IPS DF 4.7 (cell line): Measurements from ENCODE around the gene TSPAN18.

Experiments used
- DNase-seq: peaks from one replicate; pipeline ENCODE4 v3.0.0-alpha.2; 2013; ENCODE audit warnings: low spot score; ENCODE audit errors: extremely low read depth

TSPAN18 gene

GRCh38 chr11:44777209-44778194 is 50.7 kb downstream of the TSPAN18 start:
- DNase-seq, result no peak

GRCh38 chr11:44778195-44779100 is 51.7 kb downstream of the TSPAN18 start:
- DNase-seq, result no peak

DNA sequence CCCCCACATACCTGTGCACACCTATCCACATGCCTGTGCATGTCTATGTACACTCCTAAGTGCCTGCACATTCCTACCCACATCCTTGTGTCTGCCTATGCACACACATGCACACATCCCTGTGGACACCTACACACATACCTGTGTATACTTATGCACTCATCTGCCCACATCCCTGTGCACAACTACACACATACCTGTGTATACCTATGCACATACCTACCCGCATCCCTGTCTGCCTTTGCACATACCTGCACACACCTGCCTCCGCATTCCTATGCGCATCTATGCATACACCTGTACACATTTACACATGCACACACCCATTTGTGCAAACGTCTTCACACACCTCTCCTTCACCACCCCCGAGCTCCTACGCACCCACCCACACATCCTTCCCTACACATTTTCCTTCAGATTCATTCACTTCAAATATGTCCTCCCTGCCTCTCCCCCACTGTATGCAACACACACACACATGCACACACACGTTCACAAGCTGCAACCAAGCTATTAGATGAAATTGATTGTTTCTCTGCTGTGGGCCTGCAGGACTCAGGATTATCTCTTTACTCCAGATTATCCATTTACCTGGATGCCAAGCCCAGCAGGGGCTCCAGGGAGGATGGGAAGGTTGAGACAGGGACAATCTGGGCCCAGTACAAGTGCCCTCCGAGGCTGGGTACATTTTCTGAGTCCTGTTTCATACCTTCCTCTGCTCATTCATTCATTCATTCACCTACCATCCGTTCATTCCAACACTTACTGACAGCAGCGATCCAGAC is 53.2 kb downstream of the TSPAN18 start:
- DNase-seq, result no peak

- DNase-seq, result no peak
Measured at GRCh38 chr11:44780940-44781631, 54.3 kb downstream of the TSPAN18 start.

- DNase-seq, result no peak
Measured at GRCh38 chr11:44781655-44782054, 54.9 kb downstream of the TSPAN18 start.

GRCh38 chr11:44782478-44782877 is 55.7 kb downstream of the TSPAN18 start:
- DNase-seq, result no peak

DNA sequence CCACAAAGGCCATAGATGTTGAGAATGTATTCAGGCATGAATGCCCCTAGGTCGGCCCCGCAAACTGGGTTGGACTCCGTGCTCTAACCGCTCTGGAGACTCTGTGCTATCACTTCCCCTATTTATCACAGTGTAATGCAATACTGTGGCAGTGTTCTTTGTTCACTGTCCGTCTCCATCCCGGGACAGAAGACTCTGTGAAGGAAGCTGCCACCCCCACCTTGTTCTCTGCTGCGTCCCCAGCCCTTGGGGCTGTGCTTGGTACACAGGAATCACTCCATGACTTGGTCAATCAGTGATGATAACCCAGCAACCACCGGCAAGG is 57.6 kb downstream of the TSPAN18 start:
- no peak for DNase-seq

DNA sequence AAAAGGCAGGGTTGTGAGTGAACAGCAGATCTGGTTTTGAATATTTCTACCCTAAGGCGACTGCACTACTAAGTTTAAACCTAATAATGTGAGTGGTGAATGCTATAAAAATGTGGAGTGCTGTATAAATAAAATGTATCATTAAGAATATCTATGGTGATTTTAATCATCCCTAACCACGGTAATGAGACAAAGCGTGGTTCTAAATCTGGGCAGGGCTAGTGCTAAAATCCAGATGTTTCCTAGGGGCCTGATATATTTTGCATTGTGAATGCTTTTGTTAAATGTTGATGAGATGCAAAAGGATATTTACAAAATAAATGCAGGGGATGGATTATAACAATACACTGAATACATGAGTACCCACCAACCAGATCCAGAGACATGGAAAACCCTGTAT is 58.1 kb downstream of the TSPAN18 start:
- no peak for DNase-seq

DNA sequence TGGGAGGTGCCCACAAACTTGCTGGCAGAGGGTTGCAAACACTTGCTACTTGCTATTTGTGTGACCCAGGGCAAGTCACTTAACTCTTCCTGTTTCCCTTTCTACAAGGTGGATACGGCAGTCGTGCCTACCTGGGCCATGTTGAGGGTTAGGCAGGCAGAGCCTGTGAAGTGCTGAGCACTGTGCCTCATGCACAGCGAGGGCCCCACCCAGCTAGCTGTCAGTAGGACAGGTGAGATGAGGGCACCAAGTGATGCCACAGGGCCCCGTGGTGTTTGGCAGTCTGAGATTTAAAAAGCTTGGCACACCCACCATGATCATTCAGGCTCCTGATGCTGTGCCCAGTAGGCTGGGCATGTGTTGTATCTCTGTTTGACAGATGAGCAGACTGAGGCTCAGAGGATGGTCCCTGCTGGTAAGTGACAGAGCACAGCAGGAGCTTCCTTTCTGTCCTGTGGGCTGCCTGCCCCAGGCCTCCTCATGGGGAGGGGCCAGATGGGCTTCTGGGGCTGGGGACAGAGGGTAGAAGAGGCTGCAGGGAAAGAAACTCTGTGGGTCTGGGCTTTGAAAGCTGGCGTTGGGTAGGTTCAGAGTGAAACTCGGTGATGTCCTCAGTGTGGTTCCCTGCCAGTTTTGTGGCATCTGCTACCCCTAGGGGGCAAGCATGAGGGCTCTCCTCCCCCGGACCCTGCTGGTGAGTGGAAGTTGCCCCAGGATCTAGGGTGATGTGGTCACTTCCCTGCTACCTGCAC is 59.3 kb downstream of the TSPAN18 start:
- no peak for DNase-seq

DNA sequence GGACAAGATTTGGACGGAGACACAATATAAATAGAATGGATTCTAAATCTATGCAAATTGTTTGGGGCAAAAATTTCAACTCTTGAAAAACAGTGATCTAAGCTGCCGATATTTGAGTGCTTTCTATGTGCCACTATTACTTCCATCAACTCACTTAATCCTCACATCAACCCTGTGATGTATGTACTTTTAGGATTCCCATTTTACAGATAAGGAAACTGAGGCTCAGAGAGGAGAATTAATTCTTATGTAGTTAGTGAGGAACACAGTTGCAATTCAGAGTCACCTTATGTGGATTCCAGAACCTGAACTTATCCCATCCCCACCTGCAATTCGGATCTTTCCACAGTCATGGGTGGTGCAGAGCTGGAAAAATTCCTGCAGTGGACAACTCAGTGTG is 60.3 kb downstream of the TSPAN18 start:
- DNase-seq, result no peak

DNA sequence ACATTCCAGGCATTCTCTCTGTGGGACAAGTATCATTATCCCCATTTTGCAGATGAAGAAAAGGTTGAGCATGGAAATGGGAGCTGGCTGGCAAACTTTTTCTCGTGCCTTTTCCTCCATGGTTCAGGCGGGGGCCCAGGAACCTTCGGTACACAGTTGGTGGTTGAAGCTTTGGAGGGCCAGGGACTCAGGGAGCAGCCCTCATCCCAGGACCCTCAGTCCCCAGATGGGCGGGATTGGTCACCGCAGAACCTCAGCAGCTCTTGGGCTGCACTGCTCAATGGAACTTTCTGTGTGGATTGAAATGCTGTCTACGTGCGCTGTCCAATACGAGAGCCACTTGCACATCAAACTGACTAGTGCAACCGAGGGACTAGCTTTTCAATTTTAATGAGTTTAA is 61.2 kb downstream of the TSPAN18 start:
- no peak for DNase-seq

DNA sequence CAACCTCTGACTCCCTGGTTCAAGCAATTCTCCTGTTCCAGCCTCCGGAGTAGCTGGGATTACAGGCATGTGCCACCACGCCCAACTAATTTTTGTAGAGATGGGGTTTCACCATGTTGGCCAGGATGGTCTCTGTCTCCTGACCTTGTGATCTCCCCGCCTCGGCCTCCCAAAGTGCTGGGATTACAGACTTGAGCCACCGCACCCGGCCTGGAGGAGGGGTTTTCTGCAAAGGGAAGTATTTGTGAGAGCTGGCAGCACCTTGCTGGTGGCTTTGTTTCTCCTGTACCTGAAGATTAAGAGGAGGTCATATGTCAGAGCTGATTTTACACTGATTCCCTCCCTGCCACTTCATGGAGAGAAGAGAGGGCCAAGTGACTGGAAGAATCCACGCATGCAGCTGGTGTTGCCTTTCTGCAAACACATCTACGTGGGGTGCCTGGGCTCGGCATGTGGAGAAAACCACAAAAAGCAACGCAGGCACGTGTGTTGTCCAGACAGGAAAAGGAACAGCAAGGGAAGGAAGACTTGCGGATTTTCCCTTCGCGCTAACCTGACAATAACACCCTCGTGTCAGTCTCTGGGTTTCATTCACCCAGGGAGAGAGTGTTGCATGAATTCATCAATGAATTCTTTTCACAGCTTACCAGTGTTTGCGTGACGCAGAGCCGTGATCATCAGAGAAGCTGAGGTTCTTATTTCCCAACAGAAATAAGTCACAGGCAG is 61.9 kb downstream of the TSPAN18 start:
- no peak for DNase-seq

GRCh38 chr11:44789496-44789895 is 62.7 kb downstream of the TSPAN18 start:
- no peak for DNase-seq

GRCh38 chr11:44790211-44790610 is 63.4 kb downstream of the TSPAN18 start:
- no peak for DNase-seq

DNA sequence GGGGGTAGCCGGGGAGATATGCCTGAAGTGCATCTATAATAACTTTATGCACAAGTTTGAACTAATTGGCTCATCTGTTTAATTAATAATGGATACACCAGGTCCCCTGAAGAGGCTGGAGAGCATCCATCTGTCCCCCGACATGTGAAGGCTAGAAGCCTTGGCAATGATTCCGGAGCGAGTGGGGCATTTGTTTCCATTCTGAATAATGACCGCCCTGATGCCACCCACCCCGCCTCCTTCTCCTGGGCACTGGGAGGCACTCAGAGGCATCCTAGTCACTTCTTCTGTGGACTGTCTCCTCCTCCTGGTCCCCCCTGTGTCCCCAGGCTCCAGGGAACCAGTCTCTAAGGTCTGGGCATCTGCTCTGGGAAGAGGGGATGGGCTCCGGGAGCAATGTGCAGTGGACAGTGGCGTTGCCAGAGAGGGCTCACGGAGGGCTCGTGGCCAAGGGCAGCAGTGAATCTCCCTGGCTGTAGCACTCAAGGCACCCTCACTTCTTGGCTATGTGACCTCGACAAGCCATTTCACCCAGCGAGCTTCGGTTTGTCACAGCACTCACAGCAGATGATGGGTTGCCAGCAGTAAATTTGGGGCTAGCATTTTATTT is 64.7 kb downstream of the TSPAN18 start:
- DNase-seq, result no peak

DNA sequence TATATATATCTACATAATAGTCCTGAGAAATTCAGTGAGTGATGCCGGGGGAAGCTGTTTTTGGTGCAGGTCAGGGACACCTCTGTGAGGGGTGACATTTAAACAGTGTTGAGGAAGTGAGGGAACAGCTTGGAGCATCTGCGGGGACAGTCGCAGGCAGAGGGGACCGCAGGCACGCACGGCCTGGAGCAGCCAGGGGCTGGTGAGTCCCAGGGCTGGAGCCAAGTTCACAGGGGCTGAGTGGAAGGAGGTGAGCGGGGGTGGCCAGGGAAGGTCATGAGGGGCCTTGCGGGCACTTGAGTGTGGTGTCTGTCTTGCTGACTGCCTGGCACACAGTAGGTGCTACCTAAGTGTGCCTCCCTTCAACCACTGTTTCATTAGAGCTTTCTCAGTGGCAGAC is 65.4 kb downstream of the TSPAN18 start:
- no peak for DNase-seq

- no peak for DNase-seq
Measured at GRCh38 chr11:44793350-44794090, 66.8 kb downstream of the TSPAN18 start.

DNA sequence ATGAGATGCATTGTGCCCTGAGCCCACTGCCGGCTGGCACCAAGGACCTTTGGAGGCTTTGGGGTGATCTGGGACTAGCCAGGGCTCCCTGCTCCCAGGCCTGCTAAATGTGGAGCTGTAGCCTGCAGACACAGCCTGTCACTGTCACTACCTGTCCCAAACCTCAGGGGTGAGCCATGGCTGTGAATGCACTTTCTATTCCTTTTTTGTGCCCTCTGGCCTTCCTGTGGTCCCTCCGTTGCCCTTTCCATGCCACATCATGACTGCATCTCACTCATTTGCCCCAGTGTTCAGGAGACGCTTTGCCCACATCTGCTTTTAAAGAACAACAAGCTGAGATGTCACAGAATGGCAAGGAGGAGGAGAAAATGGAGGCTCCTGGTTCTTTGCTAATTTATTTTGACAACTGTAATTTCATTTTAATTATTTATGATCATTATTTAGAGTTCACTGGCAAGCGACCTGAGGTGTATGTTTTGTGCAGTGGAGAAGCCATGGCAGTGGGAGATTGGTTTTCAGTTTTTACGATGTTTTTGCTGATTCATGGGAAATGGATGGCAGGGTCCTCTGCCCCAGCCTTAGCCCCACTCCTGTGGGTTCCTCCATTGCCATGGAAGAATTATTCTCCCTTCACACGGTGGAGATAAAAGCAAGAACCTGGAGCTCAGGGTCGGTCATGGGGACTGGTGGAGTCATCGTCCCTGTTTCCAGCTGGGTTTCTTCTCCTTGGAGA is 69.2 kb downstream of the TSPAN18 start:
- DNase-seq, result no peak
